Stimulated activated memory B cell treated with anti-CD40 and anti-IgM and Interleukin-4, amounts not matched to agents 10 μg/mL and 1 μg/mL and 100 μg/mL, for 72 hours (primary cell): ENCODE results near the gene UGT2A2.

Experiments
- ATAC-seq: fragments of 150-1000 bp; cut with Tn5 transposase; 2 replicates; pipeline ENCODE4 v1.10.0; 2021
- H3K27ac Mint-ChIP-seq: one replicate; pipeline ENCODE4 v1.8.0; 2022; ENCODE audit warnings: mild to moderate bottlenecking, mixed read lengths
- H3K27me3 Mint-ChIP-seq: one replicate; pipeline ENCODE4 v1.8.0; 2022; ENCODE audit warnings: mixed read lengths
- H3K36me3 Mint-ChIP-seq: one replicate; pipeline ENCODE4 v1.8.0; 2022; ENCODE audit warnings: mixed read lengths
- H3K4me1 Mint-ChIP-seq: one replicate; pipeline ENCODE4 v1.8.0; 2022; ENCODE audit warnings: mixed read lengths
- H3K4me3 Mint-ChIP-seq: one replicate; pipeline ENCODE4 v1.8.0; 2022; ENCODE audit warnings: mild to moderate bottlenecking, moderate library complexity, mixed read lengths
- H3K9me3 Mint-ChIP-seq: one replicate; pipeline ENCODE4 v1.8.0; 2022; ENCODE audit warnings: mixed read lengths

Gene UGT2A2

DNA sequence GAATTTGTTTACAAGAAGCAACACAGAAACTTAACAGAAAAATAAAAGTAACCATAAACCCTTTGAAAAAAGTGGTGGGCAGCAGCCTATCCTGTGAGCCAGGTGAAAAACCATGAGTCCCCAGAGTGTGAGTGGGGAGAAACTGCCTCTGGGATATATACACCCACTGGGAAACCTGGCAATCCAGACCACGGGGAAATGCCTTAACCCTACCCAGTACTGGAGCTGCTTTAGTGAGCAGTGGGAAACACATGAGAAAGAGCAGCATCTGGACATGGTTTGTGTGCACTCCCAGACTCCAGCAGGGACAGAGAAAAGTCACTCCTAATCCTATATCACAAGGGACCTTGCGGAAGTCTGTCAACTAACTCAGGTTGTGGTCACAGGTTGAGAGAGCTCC lies 39.4 kb downstream of the UGT2A2 start:
- no peaks in the 10 kb centered on the region for H3K4me1 Mint-ChIP-seq
- no peaks in the 10 kb centered on the region for H3K36me3 Mint-ChIP-seq
- no peak overlapping the region for H3K4me3 Mint-ChIP-seq
- no peaks in the 10 kb centered on the region for H3K9me3 Mint-ChIP-seq
- ATAC-seq, result no peak
- H3K27me3 Mint-ChIP-seq, result no peaks in the 10 kb centered on the region
- no peak overlapping the region for H3K27ac Mint-ChIP-seq

DNA sequence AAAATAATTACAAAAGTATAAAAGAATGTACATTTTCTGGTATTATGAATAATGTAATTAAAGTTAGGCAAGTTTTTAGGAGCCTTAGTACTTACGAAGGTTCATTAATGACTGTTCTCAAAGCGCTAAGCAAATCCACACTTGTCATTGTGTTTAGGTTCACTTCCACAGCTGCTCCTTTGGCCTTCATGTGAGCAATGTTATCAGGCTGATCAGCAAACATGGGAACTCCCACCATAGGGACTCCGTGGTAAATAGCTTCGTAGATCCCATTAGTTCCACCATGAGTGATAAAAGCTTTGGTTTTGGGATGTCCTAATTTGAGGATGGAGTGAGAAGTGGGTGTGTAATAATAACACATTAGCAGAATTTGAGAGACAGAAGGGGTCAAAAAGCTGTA lies 45.1 kb downstream of the UGT2A2 start:
- no peak for ATAC-seq
- no peaks in the 10 kb centered on the region for H3K9me3 Mint-ChIP-seq
- no peak overlapping the region for H3K4me3 Mint-ChIP-seq
- no peaks in the 10 kb centered on the region for H3K36me3 Mint-ChIP-seq
- H3K4me1 Mint-ChIP-seq, result no peaks in the 10 kb centered on the region
- no peaks in the 10 kb centered on the region for H3K27me3 Mint-ChIP-seq
- no peak overlapping the region for H3K27ac Mint-ChIP-seq

DNA sequence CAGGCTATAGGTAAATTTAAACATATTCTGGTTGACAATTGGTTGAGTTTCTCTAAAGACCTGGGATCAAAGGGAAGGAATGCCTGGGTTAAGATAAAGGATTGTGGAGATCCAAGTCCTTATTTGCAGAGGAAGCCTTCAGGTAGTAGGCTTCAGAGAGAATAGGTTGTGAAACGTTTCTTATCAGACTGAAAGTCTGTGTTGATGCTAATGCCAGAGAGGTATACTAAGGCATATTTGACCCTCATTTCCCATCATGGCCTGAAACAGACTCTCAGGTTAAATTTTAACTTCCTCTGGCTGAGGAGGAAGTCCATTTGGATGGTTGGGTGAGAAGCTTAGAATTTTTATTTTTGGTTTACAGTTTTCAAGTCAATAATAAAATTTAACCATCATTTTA lies 48.1 kb downstream of the UGT2A2 start:
- no peak overlapping the region for H3K4me3 Mint-ChIP-seq
- H3K27ac Mint-ChIP-seq, result no peak overlapping the region
- no peak for ATAC-seq
- no peaks in the 10 kb centered on the region for H3K4me1 Mint-ChIP-seq
- H3K36me3 Mint-ChIP-seq, result no peaks in the 10 kb centered on the region
- no peaks in the 10 kb centered on the region for H3K27me3 Mint-ChIP-seq
- no peaks in the 10 kb centered on the region for H3K9me3 Mint-ChIP-seq

DNA sequence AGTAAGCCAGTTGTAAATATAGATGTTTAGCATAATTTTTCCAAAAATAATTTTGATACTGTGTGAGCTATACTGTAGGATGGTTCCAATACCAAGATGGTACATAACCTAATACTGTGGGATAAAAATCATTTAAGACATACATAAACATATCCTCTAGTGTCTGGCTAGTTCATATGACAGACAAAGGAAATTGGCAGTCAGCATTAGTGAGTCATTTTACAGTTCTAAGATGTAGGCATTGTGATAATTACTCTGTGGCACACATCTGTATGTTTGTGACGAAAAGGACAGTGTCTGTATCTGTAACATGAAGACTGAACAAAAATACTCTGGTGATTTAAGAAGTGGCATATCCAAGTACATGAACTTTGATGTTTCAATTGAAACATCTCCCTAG lies 49.6 kb downstream of the UGT2A2 start:
- no peak for ATAC-seq
- no peak overlapping the region for H3K4me3 Mint-ChIP-seq
- H3K27me3 Mint-ChIP-seq, result no peaks in the 10 kb centered on the region
- no peaks in the 10 kb centered on the region for H3K4me1 Mint-ChIP-seq
- H3K9me3 Mint-ChIP-seq, result no peaks in the 10 kb centered on the region
- H3K36me3 Mint-ChIP-seq, result no peaks in the 10 kb centered on the region
- no peak overlapping the region for H3K27ac Mint-ChIP-seq

- ATAC-seq, result no peak
- H3K27me3 Mint-ChIP-seq, result no peaks in the 10 kb centered on the region
- no peaks in the 10 kb centered on the region for H3K9me3 Mint-ChIP-seq
Measured at GRCh38 chr4:69584135-69584534, 55.3 kb downstream of the UGT2A2 start.

DNA sequence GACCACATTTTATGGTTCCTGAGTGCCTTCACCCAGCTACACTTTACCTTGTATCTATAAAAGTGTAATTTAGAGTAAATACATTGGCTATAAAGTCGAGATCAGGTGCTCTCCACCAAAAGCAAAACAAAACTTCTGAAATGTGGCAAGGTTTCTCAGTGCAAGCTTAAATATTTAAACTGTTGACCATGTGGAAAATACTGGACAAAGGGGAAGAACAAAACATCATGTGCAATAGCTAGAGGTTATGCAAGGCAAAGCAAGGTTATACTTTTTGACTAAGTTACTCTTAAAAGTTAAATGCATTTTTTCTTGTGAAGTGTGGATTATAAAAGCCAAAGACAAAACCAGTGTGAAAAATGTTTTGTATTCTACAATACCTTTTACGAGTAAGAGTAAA lies 55.9 kb downstream of the UGT2A2 start:
- Mint-ChIP-seq H3K9me3 (no peaks in the 10 kb centered on the region), H3K27ac (no peak overlapping the region), H3K4me3 (no peak overlapping the region), H3K27me3 (no peaks in the 10 kb centered on the region), H3K36me3 (no peaks in the 10 kb centered on the region), H3K4me1 (no peaks in the 10 kb centered on the region)
- no peak for ATAC-seq

More at GRCh38 chr4:69584135-69584534, 55.3 kb downstream of the UGT2A2 start:
- no peak overlapping the region for H3K27ac Mint-ChIP-seq
- no peaks in the 10 kb centered on the region for H3K36me3 Mint-ChIP-seq
- no peaks in the 10 kb centered on the region for H3K4me1 Mint-ChIP-seq
- no peak overlapping the region for H3K4me3 Mint-ChIP-seq

DNA sequence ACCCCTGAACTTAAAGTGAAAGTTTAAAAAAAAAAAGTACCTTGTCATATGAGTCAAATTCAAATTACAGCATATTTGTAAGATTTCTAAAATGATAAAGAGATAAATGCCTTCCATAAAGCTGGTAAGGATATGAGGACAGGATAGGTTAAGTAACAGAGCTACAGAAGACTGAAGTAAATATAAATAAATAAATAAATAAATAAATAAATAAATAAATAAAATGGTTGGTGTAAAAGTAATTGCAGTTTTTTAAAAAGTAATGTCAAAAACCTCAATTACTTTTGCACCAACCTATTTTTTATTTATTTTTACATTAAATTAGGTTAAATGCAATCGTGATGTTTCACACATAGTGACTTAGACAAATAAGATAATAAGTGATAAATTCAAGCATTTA lies 62.2 kb downstream of the UGT2A2 start:
- H3K4me1 Mint-ChIP-seq, result no peaks in the 10 kb centered on the region
- no peaks in the 10 kb centered on the region for H3K36me3 Mint-ChIP-seq

DNA sequence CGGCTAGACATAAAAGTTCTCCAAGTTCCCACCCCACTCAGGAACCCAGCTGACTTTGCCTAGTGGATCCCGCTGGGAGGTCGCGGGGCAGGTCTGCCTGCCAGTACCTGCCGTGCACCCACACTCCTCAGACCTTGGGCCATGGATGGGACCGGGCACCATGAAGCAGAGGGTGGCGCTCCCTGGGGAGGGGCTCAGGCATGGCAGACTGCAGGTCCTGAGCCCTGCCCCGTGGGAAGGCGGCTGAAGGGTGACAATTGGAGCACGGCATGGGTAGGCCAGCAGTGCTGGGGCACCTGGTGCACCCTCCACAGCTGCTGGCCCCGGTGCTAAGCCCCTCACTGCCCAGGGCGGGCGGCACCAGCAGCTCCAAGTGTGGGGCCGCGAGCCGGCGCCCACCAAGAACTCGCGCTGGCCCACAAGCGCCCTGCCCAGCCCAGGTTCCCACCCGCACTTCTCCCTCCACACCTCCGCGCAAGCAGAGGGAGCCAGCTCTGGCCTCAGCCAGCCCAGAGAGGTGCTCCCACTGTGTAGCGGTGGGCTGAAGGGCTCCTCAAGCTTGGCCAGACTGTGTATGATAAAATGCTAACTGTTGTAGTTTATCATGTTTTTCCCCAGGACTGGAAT lies 63.1 kb downstream of the UGT2A2 start:
- H3K4me1 Mint-ChIP-seq, result no peaks in the 10 kb centered on the region
- no peak overlapping the region for H3K27ac Mint-ChIP-seq
- H3K4me3 Mint-ChIP-seq, result no peak overlapping the region
- no peaks in the 10 kb centered on the region for H3K9me3 Mint-ChIP-seq
- H3K27me3 Mint-ChIP-seq, result no peaks in the 10 kb centered on the region
- ATAC-seq, result peak; percentile 57
- H3K36me3 Mint-ChIP-seq, result no peaks in the 10 kb centered on the region

More for the DNA sequence above, 62.2 kb downstream of the UGT2A2 start:
- Mint-ChIP-seq H3K9me3 (no peaks in the 10 kb centered on the region), H3K27me3 (no peaks in the 10 kb centered on the region), H3K27ac (no peak overlapping the region), H3K4me3 (no peak overlapping the region)
- no peak for ATAC-seq

DNA sequence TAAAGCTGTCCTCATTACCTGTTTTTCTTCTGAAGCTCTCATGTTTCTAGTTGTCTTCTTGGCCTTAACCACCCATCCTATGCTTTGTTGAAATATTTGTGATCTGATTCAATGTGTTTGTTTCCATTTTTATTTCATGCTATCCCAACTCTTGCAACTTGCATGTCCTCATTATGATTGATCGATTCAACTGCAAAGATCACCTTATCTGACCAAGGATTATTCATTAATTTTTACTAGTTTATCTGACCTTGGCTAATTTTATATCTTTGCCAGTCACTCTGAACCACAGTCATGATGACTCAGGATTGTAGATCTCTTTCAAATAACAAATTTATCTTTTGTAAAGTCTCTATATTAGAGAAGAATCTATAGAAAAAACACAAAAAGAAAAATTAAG lies 70.7 kb downstream of the UGT2A2 start:
- ATAC-seq, result no peak
- Mint-ChIP-seq H3K27ac (no peak overlapping the region), H3K36me3 (no peaks in the 10 kb centered on the region), H3K9me3 (no peaks in the 10 kb centered on the region), H3K4me3 (no peak overlapping the region), H3K27me3 (no peaks in the 10 kb centered on the region), H3K4me1 (no peaks in the 10 kb centered on the region)

DNA sequence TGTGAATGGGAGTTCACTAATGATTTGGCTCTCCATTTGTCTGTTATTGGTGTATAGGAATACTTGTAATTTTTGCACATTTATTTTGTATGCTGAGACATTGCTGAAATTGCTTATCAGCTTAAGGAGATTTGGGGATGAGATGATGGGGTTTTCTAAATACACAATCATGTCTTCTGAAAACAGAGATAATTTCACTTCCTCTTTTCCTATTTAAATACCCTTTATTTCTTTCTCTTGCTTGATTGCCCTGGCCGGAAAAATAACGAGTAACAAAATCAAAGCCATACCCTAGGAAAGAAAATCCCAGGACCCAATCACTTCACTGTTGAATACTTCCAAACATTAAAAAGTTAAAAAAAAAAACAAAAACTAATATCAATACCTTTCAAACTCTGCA lies 76.0 kb downstream of the UGT2A2 start:
- H3K4me1 Mint-ChIP-seq, result no peaks in the 10 kb centered on the region
- H3K36me3 Mint-ChIP-seq, result no peaks in the 10 kb centered on the region
- H3K27me3 Mint-ChIP-seq, result no peaks in the 10 kb centered on the region
- no peak overlapping the region for H3K27ac Mint-ChIP-seq
- peaks cover 2% of the 10 kb centered on the region for H3K9me3 Mint-ChIP-seq
- ATAC-seq, result no peak
- no peak overlapping the region for H3K4me3 Mint-ChIP-seq

GRCh38 chr4:69549651-69550050 lies 89.8 kb downstream of the UGT2A2 start:
- H3K27me3 Mint-ChIP-seq, result no peaks in the 10 kb centered on the region
- no peaks in the 10 kb centered on the region for H3K4me1 Mint-ChIP-seq
- H3K27ac Mint-ChIP-seq, result no peak overlapping the region
- H3K9me3 Mint-ChIP-seq, result peaks cover 5% of the 10 kb centered on the region
- no peak for ATAC-seq
- no peaks in the 10 kb centered on the region for H3K36me3 Mint-ChIP-seq
- H3K4me3 Mint-ChIP-seq, result no peak overlapping the region

DNA sequence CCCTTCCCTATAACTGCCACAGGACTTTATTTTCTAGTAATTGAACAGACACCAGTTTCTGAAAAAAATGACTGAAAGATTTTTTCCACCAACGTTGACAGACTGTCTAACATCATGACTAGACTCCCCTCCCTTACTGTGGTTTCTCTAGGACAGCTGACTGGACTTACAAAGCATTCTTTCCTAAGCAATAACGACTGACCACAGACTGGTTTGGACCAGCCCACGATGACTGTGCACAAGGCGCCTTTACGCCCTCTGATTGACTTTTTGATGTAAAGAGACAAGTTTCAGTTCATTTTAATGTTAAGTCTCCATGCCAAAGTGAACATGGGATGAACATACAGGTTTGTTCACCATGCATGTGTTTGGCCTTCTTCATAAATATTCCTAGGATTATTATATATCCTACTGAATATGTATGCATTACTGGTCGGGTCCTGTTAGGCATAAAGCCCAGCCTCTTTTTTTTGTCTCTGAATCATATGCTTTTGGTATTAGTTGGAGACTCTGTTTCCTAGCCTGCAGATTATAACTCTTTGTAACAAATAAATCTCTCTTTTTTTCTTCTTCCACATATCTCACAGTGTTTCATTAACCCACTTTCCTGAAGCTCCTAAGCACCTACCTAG lies 93.2 kb downstream of the UGT2A2 start:
- Mint-ChIP-seq H3K9me3 (peaks cover 5% of the 10 kb centered on the region), H3K27ac (no peak overlapping the region), H3K36me3 (no peaks in the 10 kb centered on the region), H3K4me1 (no peaks in the 10 kb centered on the region), H3K27me3 (no peaks in the 10 kb centered on the region), H3K4me3 (no peak overlapping the region)
- ATAC-seq, result no peak
